Tongue (tissue), 2 donors: ENCODE data around the gene MAGI1. TPM values are rescaled to one million over a fixed set of nuclear protein-coding genes. Genes with fewer than 3 reads are reported as not detected.

Experiments used
- small RNA-seq: library from RNA; depleted of rRNA; stranded (forward); fragments of <200 nt; gene quantifications from one replicate; pipeline ENCODE3, GENCODE V24; 2014; ENCODE audit warnings: low replicate concordance
- total RNA-seq: library from RNA; depleted of rRNA; stranded (reverse); fragments of >200 nt; gene quantifications from one replicate; pipeline ENCODE4 v1.2.3, GENCODE V29; 2014

MAGI1 gene
- total RNA-seq, 1 donor from 2014 or later, result 62.1 TPM

Small RNA genes within 50 kb of the gene (small RNA-seq; reads per million reads assigned to genes)
- not detected for gene RF00019

Other genes starting within 250 kb of the MAGI1 start
- 27.4 TPM for gene SLC25A26, start 182.1 kb upstream of the MAGI1 start, total RNA-seq